Anterior cingulate cortex (tissue), 58 donors: ENCODE measurements around the gene IFT122.

Source experiments
- DNase-seq, 58 donors: peaks; one replicate each; lab custom pipeline; 2025; lab: John Stamatoyannopoulos, UW

The IFT122 gene

GRCh38 chr3:129563850-129564535 lies 124.0 kb downstream of the IFT122 start:
- DNase-seq, result no peak

GRCh38 chr3:129564981-129565644 lies 125.1 kb downstream of the IFT122 start:
- DNase-seq, result no peak

GRCh38 chr3:129565902-129566301 lies 125.9 kb downstream of the IFT122 start:
- DNase-seq, result no peak

GRCh38 chr3:129567176-129567705 lies 127.2 kb downstream of the IFT122 start:
- no peak for DNase-seq

DNA sequence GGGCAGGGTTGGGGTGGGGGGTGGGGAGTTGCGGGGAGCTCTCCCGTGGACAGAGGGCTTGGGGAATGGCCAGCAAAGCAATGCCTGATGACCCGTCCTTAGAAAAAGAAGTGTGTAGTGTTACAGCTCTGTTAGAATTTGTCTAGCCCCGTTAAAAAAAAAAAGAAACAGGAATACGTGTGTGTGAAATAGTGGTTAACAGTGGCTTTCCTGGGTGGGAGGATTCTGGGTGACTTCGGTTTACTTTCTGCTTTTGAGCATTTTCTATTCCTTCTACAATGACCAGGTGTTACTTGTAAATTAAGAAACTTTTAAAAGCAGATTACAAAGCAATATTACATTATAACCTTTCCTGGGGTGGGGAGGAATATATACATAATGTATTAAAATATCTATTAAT lies 127.9 kb downstream of the IFT122 start:
- DNase-seq, result no peak

GRCh38 chr3:129569856-129570255 lies 129.8 kb downstream of the IFT122 start:
- no peak for DNase-seq
